ENCODE results near the gene DYNC1I1. TPM values are rescaled to one million over a fixed set of nuclear protein-coding genes. Genes with fewer than 3 reads are reported as not detected.

The DYNC1I1 gene
- total RNA-seq, 1 experiment from 2014 or later, result 3.6 TPM

- intact Hi-C loops (cut with micrococcal nuclease; ENCODE audit: unreplicated experiment), result loop anchor here (10.0 kb wide), 1 partner anchor 52 kb away; no protein-coding TSS in a partner anchor
- Histone ChIP-seq H3K27ac (ENCODE audit: low read depth, low read length, poor library complexity, severe bottlenecking) (no peak overlapping the region), H3K27me3 (replicated peaks; ENCODE audit: insufficient read depth, low read depth, low read length, poor library complexity) (peaks cover 4% of the 10 kb centered on the region), H3K4me1 (ENCODE audit: insufficient read depth, low read length, poor library complexity, severe bottlenecking) (peaks cover 14% of the 10 kb centered on the region), H3K9me3 (ENCODE audit: low read depth, low read length, poor library complexity, severe bottlenecking) (no peaks in the 10 kb centered on the region), H3K4me3 (ENCODE audit: low read depth, low read length, poor library complexity, severe bottlenecking) (no peak overlapping the region), H3K36me3 (ENCODE audit: insufficient read depth, low read length, poor library complexity, severe bottlenecking) (no peaks in the 10 kb centered on the region)
- ChIA-PET POLR2A (ENCODE audit: low non-redundant PET) (no interaction called here), CTCF (no interaction called here)
- DNase-seq (ENCODE audit: low spot score), result no peak
- no peak for TF ChIP-seq EZH2 (IDR thresholded peaks at IDR 0.05; ENCODE audit: borderline replicate concordance, low read depth, low read length, poor library complexity, severe bottlenecking)
- BruUV-seq (replicated peaks), result no TSS peak
Observed at GRCh38 chr7:95976369-95977060, 204.2 kb downstream of the DYNC1I1 start.

DNA sequence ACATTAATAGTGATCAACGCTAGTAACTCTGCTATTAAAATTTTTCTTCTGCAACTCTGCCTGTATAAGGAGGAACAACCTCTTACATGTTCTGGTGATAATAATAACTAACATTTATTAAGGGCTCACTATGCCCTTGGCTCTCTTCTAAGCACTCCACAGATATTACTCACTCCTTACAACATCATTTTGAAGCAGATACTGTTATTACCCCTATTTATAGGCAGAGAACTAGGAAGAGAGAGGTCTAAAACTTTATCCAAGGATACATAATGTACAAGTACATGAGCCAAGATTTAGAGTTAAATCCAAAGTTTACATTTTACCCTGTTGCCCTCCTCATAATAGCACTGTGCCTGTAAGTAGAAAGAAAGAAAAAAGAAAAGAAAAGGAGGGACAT is 205.6 kb downstream of the DYNC1I1 start:
- Histone ChIP-seq H3K27ac (ENCODE audit: low read depth, low read length, poor library complexity, severe bottlenecking) (no peak overlapping the region), H3K27me3 (replicated peaks; ENCODE audit: insufficient read depth, low read depth, low read length, poor library complexity) (peaks cover 6% of the 10 kb centered on the region), H3K36me3 (ENCODE audit: insufficient read depth, low read length, poor library complexity, severe bottlenecking) (no peaks in the 10 kb centered on the region), H3K4me1 (ENCODE audit: insufficient read depth, low read length, poor library complexity, severe bottlenecking) (peaks cover 14% of the 10 kb centered on the region), H3K4me3 (ENCODE audit: low read depth, low read length, poor library complexity, severe bottlenecking) (no peak overlapping the region), H3K9me3 (ENCODE audit: low read depth, low read length, poor library complexity, severe bottlenecking) (no peaks in the 10 kb centered on the region)
- no TSS peak for BruUV-seq (replicated peaks)
- intact Hi-C loops (cut with micrococcal nuclease; ENCODE audit: unreplicated experiment), result loop anchor here (10.0 kb wide), 1 partner anchor 53 kb away; no protein-coding TSS in a partner anchor
- CTCF ChIA-PET, result no interaction called here
- TF ChIP-seq, protein P1, sequence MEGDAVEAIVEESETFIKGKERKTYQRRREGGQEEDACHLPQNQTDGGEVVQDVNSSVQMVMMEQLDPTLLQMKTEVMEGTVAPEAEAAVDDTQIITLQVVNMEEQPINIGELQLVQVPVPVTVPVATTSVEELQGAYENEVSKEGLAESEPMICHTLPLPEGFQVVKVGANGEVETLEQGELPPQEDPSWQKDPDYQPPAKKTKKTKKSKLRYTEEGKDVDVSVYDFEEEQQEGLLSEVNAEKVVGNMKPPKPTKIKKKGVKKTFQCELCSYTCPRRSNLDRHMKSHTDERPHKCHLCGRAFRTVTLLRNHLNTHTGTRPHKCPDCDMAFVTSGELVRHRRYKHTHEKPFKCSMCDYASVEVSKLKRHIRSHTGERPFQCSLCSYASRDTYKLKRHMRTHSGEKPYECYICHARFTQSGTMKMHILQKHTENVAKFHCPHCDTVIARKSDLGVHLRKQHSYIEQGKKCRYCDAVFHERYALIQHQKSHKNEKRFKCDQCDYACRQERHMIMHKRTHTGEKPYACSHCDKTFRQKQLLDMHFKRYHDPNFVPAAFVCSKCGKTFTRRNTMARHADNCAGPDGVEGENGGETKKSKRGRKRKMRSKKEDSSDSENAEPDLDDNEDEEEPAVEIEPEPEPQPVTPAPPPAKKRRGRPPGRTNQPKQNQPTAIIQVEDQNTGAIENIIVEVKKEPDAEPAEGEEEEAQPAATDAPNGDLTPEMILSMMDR (conservative IDR thresholded peaks at IDR 0.05; ENCODE audit: low read depth, low read length), result no peak
- TF ChIP-seq EZH2 (IDR thresholded peaks at IDR 0.05; ENCODE audit: borderline replicate concordance, low read depth, low read length, poor library complexity, severe bottlenecking), result no peak
- POLR2A ChIA-PET (ENCODE audit: low non-redundant PET), result no interaction called here
- no peak for DNase-seq (ENCODE audit: low spot score)

GRCh38 chr7:95980167-95980566 is 207.8 kb downstream of the DYNC1I1 start:
- H3K4me3 ChIP-seq (ENCODE audit: low read depth, low read length, poor library complexity, severe bottlenecking), result no peak overlapping the region
- H3K36me3 ChIP-seq (ENCODE audit: insufficient read depth, low read length, poor library complexity, severe bottlenecking), result no peaks in the 10 kb centered on the region
- POLR2A ChIA-PET (ENCODE audit: low non-redundant PET), result no interaction called here
- peaks cover 14% of the 10 kb centered on the region for H3K4me1 ChIP-seq (ENCODE audit: insufficient read depth, low read length, poor library complexity, severe bottlenecking)
- peak; percentile 82 for DNase-seq (ENCODE audit: low spot score)
- H3K27me3 ChIP-seq (replicated peaks; ENCODE audit: insufficient read depth, low read depth, low read length, poor library complexity), result peaks cover 19% of the 10 kb centered on the region
- no peak for TF ChIP-seq EZH2 (IDR thresholded peaks at IDR 0.05; ENCODE audit: borderline replicate concordance, low read depth, low read length, poor library complexity, severe bottlenecking)
- TF ChIP-seq, protein P1 (conservative IDR thresholded peaks at IDR 0.05; ENCODE audit: low read depth, low read length), result no peak
- CTCF ChIA-PET, result no interaction called here
- no TSS peak for BruUV-seq (replicated peaks)
- no peaks in the 10 kb centered on the region for H3K9me3 ChIP-seq (ENCODE audit: low read depth, low read length, poor library complexity, severe bottlenecking)
- no peak overlapping the region for H3K27ac ChIP-seq (ENCODE audit: low read depth, low read length, poor library complexity, severe bottlenecking)
- intact Hi-C loops (cut with micrococcal nuclease; ENCODE audit: unreplicated experiment), result no loop called here

- Histone ChIP-seq H3K36me3 (ENCODE audit: insufficient read depth, low read length, poor library complexity, severe bottlenecking) (no peaks in the 10 kb centered on the region), H3K4me3 (ENCODE audit: low read depth, low read length, poor library complexity, severe bottlenecking) (no peak overlapping the region), H3K4me1 (ENCODE audit: insufficient read depth, low read length, poor library complexity, severe bottlenecking) (peaks cover 14% of the 10 kb centered on the region), H3K9me3 (ENCODE audit: low read depth, low read length, poor library complexity, severe bottlenecking) (no peaks in the 10 kb centered on the region), H3K27me3 (replicated peaks; ENCODE audit: insufficient read depth, low read depth, low read length, poor library complexity) (peaks cover 19% of the 10 kb centered on the region), H3K27ac (ENCODE audit: low read depth, low read length, poor library complexity, severe bottlenecking) (no peak overlapping the region)
- TF ChIP-seq, protein P1 (conservative IDR thresholded peaks at IDR 0.05; ENCODE audit: low read depth, low read length), result no peak
- no peak for TF ChIP-seq EZH2 (IDR thresholded peaks at IDR 0.05; ENCODE audit: borderline replicate concordance, low read depth, low read length, poor library complexity, severe bottlenecking)
- intact Hi-C loops (cut with micrococcal nuclease; ENCODE audit: unreplicated experiment), result no loop called here
- ChIA-PET POLR2A (ENCODE audit: low non-redundant PET) (no interaction called here), CTCF (no interaction called here)
- no peak for DNase-seq (ENCODE audit: low spot score)
- BruUV-seq (replicated peaks), result no TSS peak
Observed at GRCh38 chr7:95980706-95981105, 208.4 kb downstream of the DYNC1I1 start.

Data from A673 (cell line).